ENCODE measurements around the gene VPS54. TPM values are rescaled to one million over a fixed set of nuclear protein-coding genes. Genes with fewer than 3 reads are reported as not detected.
"Not testable (repeated sequence)": the region's sequence is repeated elsewhere in the genome, so short reads cannot be mapped to it uniquely, and the experiment has no call there.

The VPS54 gene
- total and polyA plus RNA-seq, 9 of the 15 experiments (the other 6 are each of a cell fraction or from before 2014, with no cell fraction given) = 4.9 to 23.2 (median 13.2) TPM

GRCh38 chr2:63993871-63994270 lies 25.4 kb downstream of the VPS54 start (continued):
- TF ChIP-seq C11orf30 (IDR thresholded peaks at IDR 0.05; ENCODE audit: low read depth) (no peak), TFAP4 (CRISPR knock-in tag; IDR thresholded peaks at IDR 0.05; ENCODE audit: borderline replicate concordance) (no peak), SREBF1 (IDR thresholded peaks at IDR 0.05; ENCODE audit: borderline replicate concordance, low read depth, low read length) (no peak)

GRCh38 chr2:63993130-63993584 lies 26.1 kb downstream of the VPS54 start:
- H3K4me1 ChIP-seq (replicated peaks in 1 of 2; ENCODE audit: control insufficient read depth in 2 of 2, insufficient read depth in 2 of 2, low read length in 2 of 2); H3K36me3 ChIP-seq (ENCODE audit: control insufficient read depth, insufficient read depth, low read length); H4K20me1 ChIP-seq (replicated peaks; ENCODE audit: control insufficient read depth, insufficient read depth, low read length); H3K4me2 ChIP-seq (ENCODE audit: insufficient read depth, low read length); H3K9ac ChIP-seq (ENCODE audit: insufficient read depth in 1 of 2, low read depth in 2 of 2, low read length in 2 of 2); H2AFZ ChIP-seq (ENCODE audit: low read depth, low read length); BruUV-seq (replicated peaks); DNase-seq (ENCODE audit: extremely low read depth in 1 of 4, low spot score in 3 of 4); in situ Hi-C loops (cut with MboI); H3K9me3 ChIP-seq (replicated peaks; ENCODE audit: control insufficient read depth, insufficient read depth, low read depth, low read length); ATAC-seq; H3K79me2 ChIP-seq (ENCODE audit: control insufficient read depth, insufficient read depth, low read length); H3K4me3 ChIP-seq; FAIRE-seq; CTCF ChIA-PET (ENCODE audit: low intra/inter-chr PET ratio); H3K27me3 ChIP-seq (ENCODE audit: control insufficient read depth in 2 of 2, insufficient read depth in 2 of 2, low read length in 2 of 2); H3K9me1 ChIP-seq (ENCODE audit: control insufficient read depth, insufficient read depth, low read length); intact Hi-C loops (cut with micrococcal nuclease); H3K27ac ChIP-seq (ENCODE audit: extremely low read depth, low read depth, low read length): not testable (repeated sequence)
- 92% methylated on average over 9 of the region's 9 CpGs for WGBS (ENCODE audit: insufficient coverage, low coverage, missing lambda C conversion rate)
- POLR2A ChIA-PET = interaction anchor here (0.6 kb wide), 1 partner anchor 18 kb away, joined by 3 read pairs; no protein-coding TSS in a partner anchor

Data from K562 (cell line).